Smooth muscle cell (in vitro differentiated cells): Measurements from ENCODE around the gene NAA80. TPM values are rescaled to one million over a fixed set of nuclear protein-coding genes. Genes with fewer than 3 reads are reported as not detected.

Experiments used
- DNase-seq: peaks from one replicate; lab custom pipeline; 2025; ENCODE audit not compliant: unreplicated experiment; lab: John Stamatoyannopoulos, UW
- H2AFZ ChIP-seq: fragments of 200-600 bp; sonication (generic); 2 replicates; pipeline ENCODE4 v1.6.0; 2016; ENCODE audit warnings: antibody characterized with exemption, low read depth, mild to moderate bottlenecking
- H3F3A ChIP-seq: fragments of 200-600 bp; sonication (generic); 2 replicates; pipeline ENCODE4 v1.6.0; 2017; ENCODE audit warnings: antibody characterized with exemption, low read depth
- H3K27ac ChIP-seq: fragments of 200-600 bp; sonication (generic); 2 replicates; pipeline ENCODE4 v1.5.1; 2016; ENCODE audit warnings: low read depth, mild to moderate bottlenecking
- H3K27me3 ChIP-seq: fragments of 200-600 bp; sonication (generic); 2 replicates; pipeline ENCODE4 v1.6.1; 2016; ENCODE audit warnings: low read depth, mild to moderate bottlenecking
- H3K36me3 ChIP-seq: fragments of 200-600 bp; sonication (generic); 2 replicates; pipeline ENCODE4 v1.5.1; 2016; ENCODE audit warnings: low read depth
- H3K4me1 ChIP-seq: fragments of 200-600 bp; sonication (generic); 2 replicates; pipeline ENCODE4 v1.5.1; 2016; ENCODE audit warnings: low read depth
- H3K4me2 ChIP-seq: fragments of 200-600 bp; sonication (generic); 2 replicates; pipeline ENCODE4 v1.6.0; 2016; ENCODE audit warnings: mild to moderate bottlenecking
- H3K4me3 ChIP-seq: fragments of 200-600 bp; sonication (generic); 2 replicates; pipeline ENCODE4 v1.5.1; 2016; ENCODE audit warnings: mild to moderate bottlenecking
- H3K79me2 ChIP-seq: fragments of 200-600 bp; sonication (generic); 2 replicates; pipeline ENCODE4 v1.6.0; 2016; ENCODE audit warnings: low read depth, mild to moderate bottlenecking
- H3K9ac ChIP-seq: fragments of 200-600 bp; sonication (generic); 2 replicates; pipeline ENCODE4 v1.6.0; 2016; ENCODE audit warnings: low read depth
- H3K9me3 ChIP-seq: fragments of 200-600 bp; sonication (generic); replicated peaks from 2 replicates; pipeline ENCODE4 v1.5.1; 2016; ENCODE audit warnings: low read depth
- H4K20me1 ChIP-seq: fragments of 200-600 bp; sonication (generic); 2 replicates; pipeline ENCODE4 v1.6.0; 2016; ENCODE audit warnings: low read depth
- CTCF ChIP-seq: fragments of 200-600 bp; sonication (generic); IDR thresholded peaks from 2 replicates; pipeline ENCODE4 v1.5.1; 2017; ENCODE audit warnings: borderline replicate concordance, mild to moderate bottlenecking, antibody characterized with exemption; ENCODE audit not compliant: insufficient read depth, poor library complexity, severe bottlenecking
- WGBS: methylation state at CpG from one replicate; pipeline ENCODE4 v1.1.7; 2016; ENCODE audit warnings: low lambda C conversion rate; 5-methylcytosine and 5-hydroxymethylcytosine counted together
- polyA plus RNA-seq: library from polyadenylated mRNA; unstranded; fragments of >200 nt; fragmentation: Nextera tagmentation; extraction: Ambion mirVana; gene quantifications from 2 replicates; pipeline ENCODE4 v1.2.1, GENCODE V29; 2016
- total RNA-seq: library from RNA; depleted of rRNA; stranded (reverse); fragments of >200 nt; gene quantifications from 2 replicates; pipeline ENCODE4 v1.2.3, GENCODE V29; 2014

Gene NAA80
- total and polyA plus RNA-seq, 2 experiments from 2014 or later: 13.0 to 21.9 TPM

- peaks cover 50% of the 10 kb centered on the region for H3K4me1 ChIP-seq
- peaks cover 23% of the 10 kb centered on the region for H3F3A ChIP-seq
- peak overlapping the region; percentile 63 for H3K9ac ChIP-seq
- H3K27me3 ChIP-seq: no peaks in the 10 kb centered on the region
- H4K20me1 ChIP-seq: no peaks in the 10 kb centered on the region
- TF ChIP-seq CTCF: no peak
- H3K4me2 ChIP-seq: peak overlapping the region; percentile 94
- no peak overlapping the region for H2AFZ ChIP-seq
- peak overlapping the region; percentile 50 for H3K4me3 ChIP-seq
- no peaks in the 10 kb centered on the region for H3K79me2 ChIP-seq
- H3K36me3 ChIP-seq: no peaks in the 10 kb centered on the region
- WGBS: 29% methylated on average over 20 of the region's 22 CpGs
- DNase-seq: no peak
- peak overlapping the region; percentile 75 for H3K27ac ChIP-seq
- H3K9me3 ChIP-seq: no peaks in the 10 kb centered on the region
Measured at GRCh38 chr3:50267280-50267913, 31.8 kb downstream of the NAA80 start.

GRCh38 chr3:50266836-50267235, 32.4 kb downstream of the NAA80 start:
- Histone ChIP-seq H3K4me2 (peak overlapping the region; percentile 94), H3K27ac (peak overlapping the region; percentile 75), H3K4me1 (peaks cover 50% of the 10 kb centered on the region)

GRCh38 chr3:50266017-50266416, 33.2 kb downstream of the NAA80 start:
- TF ChIP-seq CTCF: no peak
- WGBS: 94% methylated on average over 6 of the region's 6 CpGs
- Histone ChIP-seq H3K27ac (peak overlapping the region; percentile 75), H3K9me3 (no peaks in the 10 kb centered on the region), H3K36me3 (no peaks in the 10 kb centered on the region), H3K4me3 (no peak overlapping the region), H3K27me3 (no peaks in the 10 kb centered on the region), H3K4me2 (peak overlapping the region; percentile 94), H3F3A (peaks cover 25% of the 10 kb centered on the region), H2AFZ (no peak overlapping the region), H3K9ac (peak overlapping the region; percentile 63), H3K4me1 (peaks cover 55% of the 10 kb centered on the region), H4K20me1 (no peaks in the 10 kb centered on the region), H3K79me2 (no peaks in the 10 kb centered on the region)
- no peak for DNase-seq

More at GRCh38 chr3:50266836-50267235, 32.4 kb downstream of the NAA80 start:
- Histone ChIP-seq H3K36me3 (no peaks in the 10 kb centered on the region), H3K79me2 (no peaks in the 10 kb centered on the region), H3K27me3 (no peaks in the 10 kb centered on the region), H4K20me1 (no peaks in the 10 kb centered on the region), H3F3A (peaks cover 25% of the 10 kb centered on the region), H2AFZ (no peak overlapping the region), H3K9me3 (no peaks in the 10 kb centered on the region), H3K4me3 (peak overlapping the region; percentile 50), H3K9ac (peak overlapping the region; percentile 63)
- 74% methylated on average over 7 of the region's 7 CpGs for WGBS
- no peak for DNase-seq
- TF ChIP-seq CTCF: no peak

GRCh38 chr3:50265571-50265970, 33.6 kb downstream of the NAA80 start:
- WGBS: 91% methylated on average over 1 of the region's 1 CpG
- peak overlapping the region; percentile 2 for H3K4me2 ChIP-seq
- peak overlapping the region; percentile 75 for H3K27ac ChIP-seq
- no peak overlapping the region for H2AFZ ChIP-seq
- no peaks in the 10 kb centered on the region for H3K36me3 ChIP-seq
- TF ChIP-seq CTCF: no peak
- no peak overlapping the region for H3K4me3 ChIP-seq
- DNase-seq: no peak
- no peaks in the 10 kb centered on the region for H3K27me3 ChIP-seq
- H3F3A ChIP-seq: peaks cover 25% of the 10 kb centered on the region
- H3K4me1 ChIP-seq: peaks cover 60% of the 10 kb centered on the region
- H4K20me1 ChIP-seq: no peaks in the 10 kb centered on the region
- H3K9ac ChIP-seq: peak overlapping the region; percentile 15
- no peaks in the 10 kb centered on the region for H3K9me3 ChIP-seq
- no peaks in the 10 kb centered on the region for H3K79me2 ChIP-seq
